Body of pancreas (tissue), 4 donors: ENCODE data around the gene HAAO. TPM values are rescaled to one million over a fixed set of nuclear protein-coding genes. Genes with fewer than 3 reads are reported as not detected.
"Not testable (repeated sequence)": the region's sequence is repeated elsewhere in the genome, so short reads cannot be mapped to it uniquely, and the experiment has no call there.

Source experiments
- ATAC-seq: fragments of 150-250 bp; one replicate; pipeline ENCODE4 v1.9.1; 2016
- DNase-seq, 4 donors: peaks; one replicate each; pipeline ENCODE4 v3.0.0-alpha.2; 2019
- H3K27ac ChIP-seq, 4 donors: fragments of 200-600 bp; sonication (generic); 1 replicate in 3 of 4; 2 replicates in 1 of 4; pipeline versions ENCODE4 v1.5.1 to v1.6.1; 2016 to 2019; ENCODE audit warnings: mild to moderate bottlenecking in 1 of 4, mixed read lengths in 1 of 4, moderate library complexity in 1 of 4
- H3K27me3 ChIP-seq, 2 donors: fragments of 200-600 bp; sonication (generic); one replicate each; pipeline ENCODE4 v1.6.0; 2016; ENCODE audit warnings: mild to moderate bottlenecking in 1 of 2
- H3K36me3 ChIP-seq, 2 donors: fragments of 200-600 bp; sonication (generic); replicated peaks in 1 of 2; 2 replicates each; pipeline ENCODE4 v1.5.1; 2016; ENCODE audit warnings: low read depth in 2 of 2; ENCODE audit not compliant: insufficient read depth in 1 of 2
- H3K4me1 ChIP-seq: fragments of 200-600 bp; sonication (generic); one replicate; pipeline ENCODE4 v1.6.0; 2016
- H3K4me3 ChIP-seq, 2 donors: fragments of 200-600 bp; sonication (generic); 1 replicate in 1 of 2; 2 replicates in 1 of 2; pipeline ENCODE4 v1.5.1; 2016 to 2019
- H3K9me3 ChIP-seq, 3 donors: fragments of 200-600 bp; sonication (generic); 1 replicate in 2 of 3; 2 replicates in 1 of 3; pipeline ENCODE4 v1.5.1; 2016
- POLR2A ChIP-seq, 3 donors: fragments of 450-650 bp; IDR thresholded peaks; one replicate each; pipeline ENCODE4 v1.6.1; 2016; ENCODE audit warnings: antibody characterized with exemption in 3 of 3, mild to moderate bottlenecking in 2 of 3
- WGBS, 2 donors: methylation state at CpG; one replicate each; pipeline ENCODE4 v1.1.5; 2017; 5-methylcytosine and 5-hydroxymethylcytosine counted together
- intact Hi-C: fragments of 100-400 bp; cut with DNase I; formaldehyde crosslinking; loops from one replicate; pipeline ENCODE4 v1.15.1; 2023
- total RNA-seq, 2 donors: library from RNA; depleted of rRNA; stranded (reverse); fragments of >200 nt; gene quantifications; one replicate each; pipeline ENCODE4 v1.1.0, GENCODE V29; 2016
- TF ChIP-seq, protein P1 (sequence below), 7 experiments: fragments of 450-650 bp in 4 of 7; fragments of 200-600 bp in 3 of 7; sonication (generic) in 3 of 7; IDR thresholded peaks; one replicate each; pipeline ENCODE4 v1.5.1; 2016 to 2019; ENCODE audit warnings: antibody characterized with exemption in 7 of 7

Gene HAAO
- total RNA-seq, 2 donors from 2014 or later: 30.3 to 30.9 TPM

DNA sequence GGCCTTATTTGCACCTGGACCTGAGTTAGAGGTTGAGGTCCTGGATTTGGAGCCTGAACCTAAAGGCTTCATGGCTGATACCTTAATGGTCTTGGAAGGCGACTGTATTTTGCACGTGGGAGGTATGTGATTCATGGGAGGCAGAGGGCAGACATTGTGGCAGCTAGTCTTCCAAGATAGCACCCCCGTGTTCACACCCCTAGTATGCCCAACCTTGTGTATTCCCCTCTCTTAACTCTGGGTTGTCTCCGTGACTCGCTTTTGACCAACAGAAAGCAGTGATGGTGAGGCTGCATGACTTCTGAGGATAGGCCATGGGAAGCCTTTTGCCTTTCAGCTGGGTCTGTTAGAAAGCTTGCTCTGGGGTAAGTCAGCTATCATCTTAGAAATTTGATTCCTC is 45.8 kb upstream of the HAAO start:
- DNase-seq: no peak
- Histone ChIP-seq H3K4me1 (no peaks in the 10 kb centered on the region), H3K36me3 (no peaks in the 10 kb centered on the region), H3K9me3 (no peaks in the 10 kb centered on the region), H3K27ac (no peak overlapping the region), H3K27me3 (no peaks in the 10 kb centered on the region), H3K4me3 (no peak overlapping the region)
- 98 to 100% methylated on average over 5 of the region's 5 CpGs for WGBS, 2 donors
- ATAC-seq: no peak
- no peak for TF ChIP-seq POLR2A (IDR thresholded peaks at IDR 0.05)
- intact Hi-C loops: no loop called here

DNA sequence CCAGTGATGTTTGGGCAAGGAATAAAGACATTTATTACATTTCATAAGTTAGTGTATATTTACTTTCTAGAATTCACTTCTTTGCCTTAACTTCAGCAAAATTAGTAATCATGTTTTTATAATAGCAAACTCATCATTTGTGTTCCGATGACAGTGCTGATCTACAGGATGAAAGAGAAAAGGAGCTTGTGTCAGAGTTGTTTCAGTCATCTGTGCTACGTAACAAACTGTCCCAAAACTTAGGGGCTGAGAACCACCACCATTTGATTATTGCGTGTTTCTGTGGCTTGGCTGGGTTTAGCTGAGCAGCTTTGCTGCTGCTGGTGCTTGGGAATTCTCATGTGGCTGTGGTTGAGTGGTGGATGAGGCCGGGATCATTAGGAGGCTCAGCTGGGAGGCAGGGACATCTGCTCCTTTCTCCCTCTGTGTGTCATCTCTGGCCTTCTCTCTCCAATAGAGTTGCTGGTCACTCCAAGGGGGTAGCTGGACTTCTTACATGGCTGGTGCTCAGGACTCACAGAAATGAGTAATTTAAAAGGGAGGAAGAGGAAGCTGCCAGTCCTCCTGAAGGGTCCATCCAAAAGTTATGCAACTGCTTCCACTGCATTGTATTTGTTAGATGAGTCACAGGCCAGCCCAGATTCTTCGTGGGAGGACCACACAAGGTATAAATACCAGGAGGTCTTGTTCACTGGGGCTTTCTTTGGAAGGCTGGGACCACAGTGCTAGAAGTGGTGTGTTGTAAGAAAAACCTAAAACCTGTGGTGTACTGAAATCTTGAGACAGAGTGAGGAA is 43.4 kb upstream of the HAAO start:
- peak; percentile 58 for ATAC-seq
- Histone ChIP-seq H3K4me3 (no peak overlapping the region), H3K4me1 (no peaks in the 10 kb centered on the region), H3K9me3 (no peaks in the 10 kb centered on the region), H3K36me3 (no peaks in the 10 kb centered on the region), H3K27ac (peak overlapping the region in 1 of 4 donors; percentile 30), H3K27me3 (no peaks in the 10 kb centered on the region)
- intact Hi-C loops: no loop called here
- TF ChIP-seq, protein P1, sequence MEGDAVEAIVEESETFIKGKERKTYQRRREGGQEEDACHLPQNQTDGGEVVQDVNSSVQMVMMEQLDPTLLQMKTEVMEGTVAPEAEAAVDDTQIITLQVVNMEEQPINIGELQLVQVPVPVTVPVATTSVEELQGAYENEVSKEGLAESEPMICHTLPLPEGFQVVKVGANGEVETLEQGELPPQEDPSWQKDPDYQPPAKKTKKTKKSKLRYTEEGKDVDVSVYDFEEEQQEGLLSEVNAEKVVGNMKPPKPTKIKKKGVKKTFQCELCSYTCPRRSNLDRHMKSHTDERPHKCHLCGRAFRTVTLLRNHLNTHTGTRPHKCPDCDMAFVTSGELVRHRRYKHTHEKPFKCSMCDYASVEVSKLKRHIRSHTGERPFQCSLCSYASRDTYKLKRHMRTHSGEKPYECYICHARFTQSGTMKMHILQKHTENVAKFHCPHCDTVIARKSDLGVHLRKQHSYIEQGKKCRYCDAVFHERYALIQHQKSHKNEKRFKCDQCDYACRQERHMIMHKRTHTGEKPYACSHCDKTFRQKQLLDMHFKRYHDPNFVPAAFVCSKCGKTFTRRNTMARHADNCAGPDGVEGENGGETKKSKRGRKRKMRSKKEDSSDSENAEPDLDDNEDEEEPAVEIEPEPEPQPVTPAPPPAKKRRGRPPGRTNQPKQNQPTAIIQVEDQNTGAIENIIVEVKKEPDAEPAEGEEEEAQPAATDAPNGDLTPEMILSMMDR (IDR thresholded peaks at IDR 0.05): no peak
- no peak for TF ChIP-seq POLR2A (IDR thresholded peaks at IDR 0.05)
- DNase-seq: peak in 3 of 4 donors; percentile 25 to 66 (median 31)
- WGBS, 2 donors: 77 to 81% methylated on average over 5 of the region's 5 CpGs

DNA sequence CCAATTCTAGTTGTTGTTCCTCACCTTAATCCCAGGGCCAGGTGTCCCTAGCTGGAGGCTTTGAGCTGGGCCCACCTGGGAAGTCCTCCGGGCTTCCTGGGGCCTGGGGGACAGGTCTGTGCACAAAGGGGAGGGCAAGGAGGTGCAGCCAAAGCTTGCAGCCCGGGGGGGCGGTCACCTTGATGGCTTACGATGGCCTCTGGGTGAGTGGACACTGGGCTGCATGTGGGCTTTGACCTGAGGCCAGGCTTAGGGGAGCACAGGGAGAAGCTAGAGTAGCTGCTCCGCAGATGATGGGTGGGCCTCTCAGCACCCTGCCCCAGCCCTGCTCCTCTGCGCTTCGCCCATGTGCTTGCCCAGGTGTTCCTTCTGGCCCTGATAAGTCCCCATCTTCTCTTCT is 41.8 kb upstream of the HAAO start:
- Histone ChIP-seq H3K4me3 (no peak overlapping the region), H3K4me1 (no peaks in the 10 kb centered on the region), H3K9me3 (no peaks in the 10 kb centered on the region), H3K27me3 (no peaks in the 10 kb centered on the region), H3K36me3 (no peaks in the 10 kb centered on the region), H3K27ac (no peak overlapping the region)
- TF ChIP-seq, protein P1 (IDR thresholded peaks at IDR 0.05): no peak
- TF ChIP-seq POLR2A (IDR thresholded peaks at IDR 0.05): no peak
- no peak for ATAC-seq
- no peak for DNase-seq
- intact Hi-C loops: no loop called here
- 94 to 97% methylated on average over 6 to 7 of the region's 7 CpGs for WGBS, 2 donors

DNA sequence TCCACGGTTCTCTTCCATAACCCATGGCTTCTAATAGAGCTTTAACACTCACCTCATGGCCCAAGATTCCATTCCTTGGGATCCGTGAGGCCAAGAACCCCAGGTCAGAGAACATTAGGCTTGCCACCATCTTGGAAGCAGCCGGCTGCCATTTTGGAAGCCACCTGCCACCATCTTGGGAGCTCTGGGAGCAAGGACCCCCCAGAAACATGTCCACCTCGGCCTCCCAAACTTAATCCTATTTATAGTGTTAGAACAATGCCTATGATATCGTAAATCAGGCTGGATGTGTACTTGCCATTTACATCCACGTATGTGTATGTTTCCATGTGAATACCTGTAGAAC is 39.9 kb upstream of the HAAO start:
- no peak overlapping the region for H3K27ac ChIP-seq
- no peaks in the 10 kb centered on the region for H3K27me3 ChIP-seq
- no peaks in the 10 kb centered on the region for H3K9me3 ChIP-seq
- 80 to 87% methylated on average over 5 to 6 of the region's 6 CpGs for WGBS, 2 donors
- H3K4me3 ChIP-seq: no peak overlapping the region
- no peak for TF ChIP-seq POLR2A (IDR thresholded peaks at IDR 0.05)
- TF ChIP-seq, protein P1 (IDR thresholded peaks at IDR 0.05): no peak
- DNase-seq (no peak), ATAC-seq (no peak)
- peaks cover 9% of the 10 kb centered on the region for H3K4me1 ChIP-seq
- no peaks in the 10 kb centered on the region for H3K36me3 ChIP-seq
- intact Hi-C loops: no loop called here

DNA sequence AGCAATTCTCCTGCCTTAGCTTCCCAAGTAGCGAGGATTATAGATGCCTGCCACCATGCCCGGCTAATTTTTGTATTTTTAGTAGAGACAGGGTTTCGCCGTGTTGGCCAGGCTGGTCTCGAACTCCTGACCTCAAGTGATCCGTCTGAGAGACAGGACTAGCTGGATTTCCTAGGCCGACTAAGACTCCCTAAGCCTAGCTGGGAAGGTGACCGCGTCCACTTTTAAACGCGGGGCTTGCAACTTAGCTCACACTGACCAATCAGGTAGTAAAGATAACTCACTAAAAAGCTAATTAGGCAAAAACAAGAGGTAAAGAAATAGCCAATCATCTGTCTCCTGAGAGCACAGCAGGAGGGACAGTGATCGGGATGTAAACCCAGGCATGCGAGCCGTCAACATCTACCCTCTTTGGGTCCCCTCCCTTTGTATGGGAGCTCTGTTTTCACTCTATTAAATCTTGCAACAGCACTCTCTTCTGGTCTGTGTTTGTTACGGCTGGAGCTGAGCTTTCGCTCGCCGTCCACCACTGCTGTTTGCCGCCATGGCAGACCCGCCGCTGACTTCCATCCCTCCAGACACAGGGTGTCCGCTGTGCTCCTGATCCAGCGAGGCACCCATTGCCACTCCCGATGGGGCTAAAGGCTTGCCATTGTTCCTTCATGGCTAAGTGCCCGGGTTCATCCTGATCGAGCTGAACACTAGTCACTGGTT is 39.3 kb upstream of the HAAO start:
- WGBS, 2 donors: 90 to 91% methylated on average over 26 of the region's 26 CpGs
- DNase-seq, H3K4me1 ChIP-seq, H3K9me3 ChIP-seq, H3K27me3 ChIP-seq, intact Hi-C loops, H3K27ac ChIP-seq, H3K36me3 ChIP-seq, H3K4me3 ChIP-seq, ATAC-seq: not testable (repeated sequence)
